Measurements from ENCODE around the gene VAV2. TPM values are rescaled to one million over a fixed set of nuclear protein-coding genes. Genes with fewer than 3 reads are reported as not detected.

The VAV2 gene
- total and polyA plus RNA-seq, 4 donors = 4.9 to 26.4 (median 17.0) TPM

GRCh38 chr9:134007150-134007549 lies 15.0 kb upstream of the VAV2 start (continued):
- TF ChIP-seq HNF4G (IDR thresholded peaks at IDR 0.05) = no peak
- no peak for TF ChIP-seq RXRA (IDR thresholded peaks at IDR 0.05)
- TF ChIP-seq TAF1 (conservative IDR thresholded peaks at IDR 0.05) = no peak

GRCh38 chr9:134005381-134005780 lies 13.3 kb upstream of the VAV2 start:
- DNase-seq (ENCODE audit: low spot score) = no peak
- WGBS = 90% methylated on average over 8 of the region's 8 CpGs
- Histone ChIP-seq H3K9me3 (ENCODE audit: control insufficient read depth in 4 of 4, low read length in 3 of 4) (no peaks in the 10 kb centered on the region), H3K27ac (ENCODE audit: low read depth in 1 of 2, low read length in 2 of 2) (no peak overlapping the region), H3K36me3 (ENCODE audit: control insufficient read depth in 4 of 4, insufficient read depth in 3 of 4, low read depth in 1 of 4, low read length in 3 of 4) (no peaks in the 10 kb centered on the region), H3K27me3 (ENCODE audit: control insufficient read depth in 4 of 4, insufficient read depth in 4 of 4, low read length in 3 of 4) (no peaks in the 10 kb centered on the region), H3K4me3 (ENCODE audit: low read depth in 1 of 3, low read length in 3 of 3) (no peak overlapping the region), H3K9ac (ENCODE audit: low read depth in 1 of 2, low read length in 2 of 2) (no peak overlapping the region), H3K4me1 (ENCODE audit: control insufficient read depth in 4 of 4, insufficient read depth in 4 of 4, low read length in 3 of 4) (peaks cover 0 to 3% (median under 1%) of the 10 kb centered on the region in 4 donors)
- TF ChIP-seq MAX (IDR thresholded peaks at IDR 0.05) (no peak), JUND (IDR thresholded peaks at IDR 0.05) (no peak), ZBTB33 (IDR thresholded peaks at IDR 0.05) (no peak), HNF4G (IDR thresholded peaks at IDR 0.05) (no peak)

GRCh38 chr9:134004881-134005280 lies 12.8 kb upstream of the VAV2 start:
- no peak overlapping the region for H3K9ac ChIP-seq (ENCODE audit: low read depth in 1 of 2, low read length in 2 of 2)
- H3K27me3 ChIP-seq (ENCODE audit: control insufficient read depth in 4 of 4, insufficient read depth in 4 of 4, low read length in 3 of 4) = no peaks in the 10 kb centered on the region
- no peak overlapping the region for H3K4me3 ChIP-seq (ENCODE audit: low read depth in 1 of 3, low read length in 3 of 3)
- H3K4me1 ChIP-seq (ENCODE audit: control insufficient read depth in 4 of 4, insufficient read depth in 4 of 4, low read length in 3 of 4) = no peaks in the 10 kb centered on the region
- WGBS = 87% methylated on average over 14 of the region's 14 CpGs
- no peak for TF ChIP-seq FOXA2 (IDR thresholded peaks at IDR 0.05)
- TF ChIP-seq TAF1 (conservative IDR thresholded peaks at IDR 0.05) = no peak
- TF ChIP-seq ATF3 (IDR thresholded peaks at IDR 0.05) = no peak
- TF ChIP-seq CTCF (IDR thresholded peaks at IDR 0.05; ENCODE audit: low read depth, low read length, missing input control) = no peak
- no peak for TF ChIP-seq HNF4A (conservative IDR thresholded peaks at IDR 0.05)
- TF ChIP-seq YY1 (IDR thresholded peaks at IDR 0.05) = no peak
- TF ChIP-seq RAD21 (IDR thresholded peaks at IDR 0.05) = no peak
- TF ChIP-seq SP1 (IDR thresholded peaks at IDR 0.05) = no peak
- TF ChIP-seq ZBTB33 (IDR thresholded peaks at IDR 0.05) = no peak
- TF ChIP-seq GABPA (IDR thresholded peaks at IDR 0.05 in 1 of 2, conservative IDR thresholded peaks at IDR 0.05 in 1 of 2) = no peak
- no peak for TF ChIP-seq HNF4G (IDR thresholded peaks at IDR 0.05)
- no peak for TF ChIP-seq JUND (IDR thresholded peaks at IDR 0.05)
- TF ChIP-seq RXRA (IDR thresholded peaks at IDR 0.05) = no peak
- TF ChIP-seq FOXA1 (IDR thresholded peaks at IDR 0.05) = no peak
- no peak for TF ChIP-seq REST (IDR thresholded peaks at IDR 0.05)
- no peak for TF ChIP-seq EGR1 (IDR thresholded peaks at IDR 0.05; ENCODE audit: low read depth in 2 of 2)
- H3K36me3 ChIP-seq (ENCODE audit: control insufficient read depth in 4 of 4, insufficient read depth in 3 of 4, low read depth in 1 of 4, low read length in 3 of 4) = no peaks in the 10 kb centered on the region
- H3K27ac ChIP-seq (ENCODE audit: low read depth in 1 of 2, low read length in 2 of 2) = no peak overlapping the region
- DNase-seq (ENCODE audit: low spot score) = no peak
- no peaks in the 10 kb centered on the region for H3K9me3 ChIP-seq (ENCODE audit: control insufficient read depth in 4 of 4, low read length in 3 of 4)
